Loucy (cell line): Measurements from ENCODE around the gene ENPP3.

Experiments
- CTCF ChIP-seq: fragments of 200-600 bp; sonication (generic); conservative IDR thresholded peaks from 2 replicates; pipeline ENCODE4 v1.5.1; 2014; ENCODE audit warnings: mild to moderate bottlenecking, antibody characterized with exemption, low read length
- EZH2phosphoT487 ChIP-seq: fragments of 200-600 bp; IDR thresholded peaks from 2 replicates; pipeline ENCODE4 v1.6.1; 2018; ENCODE audit warnings: antibody characterized with exemption, mild to moderate bottlenecking, moderate library complexity, borderline replicate concordance

GRCh38 chr6:131655951-131656350 is 18.8 kb downstream of the ENPP3 start:
- TF ChIP-seq CTCF (peak; percentile 33), EZH2phosphoT487 (no peak)
